CD4-positive, CD25-positive, alpha-beta regulatory T cell (primary cell): ENCODE data around the gene TEX53. TPM values are rescaled to one million over a fixed set of nuclear protein-coding genes. Genes with fewer than 3 reads are reported as not detected.
A peak's percentile ranks its signal among the peaks of the same experiment; 100 is the strongest.

Experiments used
- ATAC-seq, 2 donors: fragments of 150-1000 bp; cut with Tn5 transposase; one replicate each; pipeline ENCODE4 v1.10.0; 2021; ENCODE audit warnings: low read depth in 2 of 2, moderate number of reproducible peaks in 2 of 2, moderate library complexity in 1 of 2
- DNase-seq, 3 donors: peaks; one replicate each; pipeline versions ENCODE4 v3.0.0 to v3.0.0-alpha.2; 2012 to 2022; ENCODE audit warnings: mixed read lengths in 1 of 3
- H3K27ac ChIP-seq: one replicate; pipeline ENCODE4 v1.7.0; 2013; ENCODE audit warnings: mild to moderate bottlenecking, low read length; ENCODE audit not compliant: insufficient read depth, poor library complexity, severe bottlenecking
- H3K27me3 ChIP-seq: one replicate; pipeline ENCODE4 v1.7.0; 2013; ENCODE audit warnings: low read length; ENCODE audit not compliant: control insufficient read depth, insufficient read depth
- H3K36me3 ChIP-seq: one replicate; pipeline ENCODE4 v1.7.0; 2013; ENCODE audit warnings: mild to moderate bottlenecking, low read length, moderate library complexity; ENCODE audit not compliant: control insufficient read depth, insufficient read depth
- H3K4me1 ChIP-seq: 2 replicates; pipeline ENCODE4 v1.7.0; 2013; ENCODE audit warnings: mild to moderate bottlenecking, low read length; ENCODE audit not compliant: insufficient read depth, control insufficient read depth, poor library complexity, severe bottlenecking
- H3K4me3 ChIP-seq: one replicate; pipeline ENCODE4 v1.7.0; 2013; ENCODE audit warnings: low read depth, mild to moderate bottlenecking, low read length, moderate library complexity
- H3K9me3 ChIP-seq, 2 experiments: 1 replicate in 1 of 2; 2 replicates in 1 of 2; pipeline ENCODE4 v1.7.0; 2013; ENCODE audit warnings: low read length in 2 of 2, mild to moderate bottlenecking in 1 of 2, moderate library complexity in 1 of 2; ENCODE audit not compliant: control insufficient read depth in 2 of 2
- H3K27ac Mint-ChIP-seq, 3 donors: one replicate each; pipeline ENCODE4 v1.8.0; 2020 to 2022; ENCODE audit warnings: mild to moderate bottlenecking in 3 of 3, mixed read lengths in 3 of 3, moderate library complexity in 2 of 3
- H3K27me3 Mint-ChIP-seq: one replicate; pipeline ENCODE4 v1.8.0; 2022; ENCODE audit warnings: mild to moderate bottlenecking, mixed read lengths
- H3K36me3 Mint-ChIP-seq: one replicate; pipeline ENCODE4 v1.8.0; 2020; ENCODE audit warnings: mixed read lengths
- H3K4me1 Mint-ChIP-seq, 4 donors: one replicate each; pipeline ENCODE4 v1.8.0; 2020 to 2022; ENCODE audit warnings: mixed read lengths in 4 of 4, mild to moderate bottlenecking in 1 of 4
- H3K4me3 Mint-ChIP-seq, 4 donors: one replicate each; pipeline ENCODE4 v1.8.0; 2020 to 2022; ENCODE audit warnings: mild to moderate bottlenecking in 4 of 4, mixed read lengths in 4 of 4, moderate library complexity in 3 of 4
- H3K9me3 Mint-ChIP-seq, 7 donors: one replicate each; pipeline ENCODE4 v1.8.0; 2020 to 2022; ENCODE audit warnings: mixed read lengths in 7 of 7, mild to moderate bottlenecking in 3 of 7, moderate library complexity in 2 of 7
- polyA plus RNA-seq, 4 donors: library from polyadenylated mRNA; unstranded; fragments of 300-500 nt; fragmentation: Illumina TruSeq; gene quantifications; one replicate each; pipeline ENCODE4 v1.2.3, GENCODE V29; 2021
- total RNA-seq: library from RNA; stranded (reverse); gene quantifications from one replicate; pipeline ENCODE4 v1.2.3, GENCODE V29; 2022

TEX53 gene
- total and polyA plus RNA-seq, 5 donors from 2014 or later: not detected

- H3K4me1 Mint-ChIP-seq: no peaks in the 10 kb centered on the region
- H3K27me3 ChIP-seq: peaks cover 6% of the 10 kb centered on the region
- peaks cover 32% of the 10 kb centered on the region for H3K27me3 Mint-ChIP-seq
- H3K4me3 Mint-ChIP-seq: no peak overlapping the region
- no peaks in the 10 kb centered on the region for H3K4me1 ChIP-seq
- no peaks in the 10 kb centered on the region for H3K36me3 ChIP-seq
- DNase-seq: no peak
- no peak for ATAC-seq
- H3K36me3 Mint-ChIP-seq: no peaks in the 10 kb centered on the region
- H3K9me3 ChIP-seq: peaks cover 0 to 3% of the 10 kb centered on the region in 2 experiments
- no peak overlapping the region for H3K4me3 ChIP-seq
- H3K9me3 Mint-ChIP-seq: peaks cover 0 to 5% (median 0%) of the 10 kb centered on the region in 7 donors
- H3K27ac ChIP-seq: no peak overlapping the region
- H3K27ac Mint-ChIP-seq: no peak overlapping the region
Observed at GRCh38 chr9:114669961-114670360, 12.4 kb upstream of the TEX53 start.

- no peak for DNase-seq
- H3K36me3 Mint-ChIP-seq: no peaks in the 10 kb centered on the region
- Histone ChIP-seq H3K4me3 (no peak overlapping the region), H3K4me1 (no peaks in the 10 kb centered on the region), H3K27me3 (peaks cover 8% of the 10 kb centered on the region), H3K27ac (no peak overlapping the region), H3K9me3 (peaks cover 0 to 3% of the 10 kb centered on the region in 2 experiments), H3K36me3 (no peaks in the 10 kb centered on the region)
- no peaks in the 10 kb centered on the region for H3K4me1 Mint-ChIP-seq
- H3K27me3 Mint-ChIP-seq: peaks cover 27% of the 10 kb centered on the region
- no peak overlapping the region for H3K27ac Mint-ChIP-seq
- peaks cover 0 to 5% (median 0%) of the 10 kb centered on the region in 7 donors for H3K9me3 Mint-ChIP-seq
- ATAC-seq: no peak
- H3K4me3 Mint-ChIP-seq: no peak overlapping the region
Observed at GRCh38 chr9:114668146-114668545, 10.5 kb upstream of the TEX53 start.

GRCh38 chr9:114666851-114667250 is 9.2 kb upstream of the TEX53 start:
- H3K36me3 ChIP-seq: no peaks in the 10 kb centered on the region
- no peak overlapping the region for H3K4me3 ChIP-seq
- H3K27ac Mint-ChIP-seq: no peak overlapping the region
- peaks cover 0 to 3% (median 0%) of the 10 kb centered on the region in 4 donors for H3K4me1 Mint-ChIP-seq
- DNase-seq (no peak), ATAC-seq (no peak)
- no peaks in the 10 kb centered on the region for H3K36me3 Mint-ChIP-seq
- H3K27me3 ChIP-seq: peaks cover 13% of the 10 kb centered on the region
- peaks cover 0 to 3% of the 10 kb centered on the region in 2 experiments for H3K9me3 ChIP-seq
- no peak overlapping the region for H3K4me3 Mint-ChIP-seq
- H3K9me3 Mint-ChIP-seq: peaks cover 0 to 5% (median 0%) of the 10 kb centered on the region in 7 donors
- no peaks in the 10 kb centered on the region for H3K4me1 ChIP-seq
- peaks cover 40% of the 10 kb centered on the region for H3K27me3 Mint-ChIP-seq
- H3K27ac ChIP-seq: no peak overlapping the region

- H3K4me3 Mint-ChIP-seq: no peak overlapping the region
- H3K27me3 Mint-ChIP-seq: peaks cover 41% of the 10 kb centered on the region
- Histone ChIP-seq H3K27me3 (peaks cover 13% of the 10 kb centered on the region), H3K4me1 (no peaks in the 10 kb centered on the region), H3K36me3 (no peaks in the 10 kb centered on the region), H3K27ac (no peak overlapping the region), H3K4me3 (no peak overlapping the region), H3K9me3 (peaks cover 0 to 3% of the 10 kb centered on the region in 2 experiments)
- ATAC-seq: no peak
- no peak overlapping the region for H3K27ac Mint-ChIP-seq
- peaks cover 0 to 3% (median 0%) of the 10 kb centered on the region in 4 donors for H3K4me1 Mint-ChIP-seq
- no peak for DNase-seq
- H3K36me3 Mint-ChIP-seq: no peaks in the 10 kb centered on the region
- peaks cover 0 to 5% (median 0%) of the 10 kb centered on the region in 7 donors for H3K9me3 Mint-ChIP-seq
Observed at GRCh38 chr9:114666401-114666800, 8.8 kb upstream of the TEX53 start.

- H3K27me3 Mint-ChIP-seq: peaks cover 26% of the 10 kb centered on the region
- Histone ChIP-seq H3K9me3 (no peaks in the 10 kb centered on the region), H3K4me3 (no peak overlapping the region), H3K27me3 (peaks cover 7% of the 10 kb centered on the region), H3K36me3 (no peaks in the 10 kb centered on the region), H3K4me1 (no peaks in the 10 kb centered on the region), H3K27ac (no peak overlapping the region)
- ATAC-seq (no peak), DNase-seq (no peak)
- no peak overlapping the region for H3K4me3 Mint-ChIP-seq
- peaks cover 0 to 5% (median 0%) of the 10 kb centered on the region in 4 donors for H3K4me1 Mint-ChIP-seq
- H3K27ac Mint-ChIP-seq: no peak overlapping the region
- no peaks in the 10 kb centered on the region for H3K9me3 Mint-ChIP-seq
- peaks cover 3% of the 10 kb centered on the region for H3K36me3 Mint-ChIP-seq
Observed at GRCh38 chr9:114664181-114664580, 6.6 kb upstream of the TEX53 start.

- Histone ChIP-seq H3K4me3 (no peak overlapping the region), H3K36me3 (no peaks in the 10 kb centered on the region), H3K4me1 (no peaks in the 10 kb centered on the region), H3K9me3 (no peaks in the 10 kb centered on the region), H3K27ac (no peak overlapping the region), H3K27me3 (peaks cover 7% of the 10 kb centered on the region)
- no peak overlapping the region for H3K27ac Mint-ChIP-seq
- peak; percentile 77 to 79 for ATAC-seq
- H3K27me3 Mint-ChIP-seq: peaks cover 26% of the 10 kb centered on the region
- H3K4me1 Mint-ChIP-seq: peaks cover 0 to 5% (median 0%) of the 10 kb centered on the region in 4 donors
- no peaks in the 10 kb centered on the region for H3K9me3 Mint-ChIP-seq
- DNase-seq: peak; percentile 37 to 58 (median 50)
- peaks cover 8% of the 10 kb centered on the region for H3K36me3 Mint-ChIP-seq
- no peak overlapping the region for H3K4me3 Mint-ChIP-seq
Observed at GRCh38 chr9:114662081-114662989, 4.7 kb upstream of the TEX53 start.

- Mint-ChIP-seq H3K9me3 (no peaks in the 10 kb centered on the region), H3K36me3 (peaks cover 13% of the 10 kb centered on the region), H3K27me3 (no peaks in the 10 kb centered on the region), H3K4me3 (no peak overlapping the region), H3K27ac (no peak overlapping the region), H3K4me1 (peaks cover 11 to 22% (median 19%) of the 10 kb centered on the region in 4 donors)
- Histone ChIP-seq H3K36me3 (no peaks in the 10 kb centered on the region), H3K27ac (no peak overlapping the region), H3K27me3 (no peaks in the 10 kb centered on the region), H3K4me1 (peaks cover 16% of the 10 kb centered on the region), H3K9me3 (no peaks in the 10 kb centered on the region), H3K4me3 (no peak overlapping the region)
- no peak for ATAC-seq
- DNase-seq: no peak
Observed at GRCh38 chr9:114656301-114656700, 1.3 kb downstream of the TEX53 start.
